Jurkat, Clone E6-1 (cell line): ENCODE results near the gene LASP1NB.
"Not testable (repeated sequence)": the region's sequence is repeated elsewhere in the genome, so short reads cannot be mapped to it uniquely, and the experiment has no call there.

Experiments
- DNase-seq: peaks from one replicate; pipeline ENCODE4 v3.0.0-alpha.2; 2011; ENCODE audit warnings: low read depth, low spot score
- H3K4me3 ChIP-seq: 2 replicates; pipeline ENCODE4 v1.5.1; 2011; ENCODE audit warnings: mild to moderate bottlenecking, low read length, control low read depth, moderate library complexity

Gene LASP1NB

DNA sequence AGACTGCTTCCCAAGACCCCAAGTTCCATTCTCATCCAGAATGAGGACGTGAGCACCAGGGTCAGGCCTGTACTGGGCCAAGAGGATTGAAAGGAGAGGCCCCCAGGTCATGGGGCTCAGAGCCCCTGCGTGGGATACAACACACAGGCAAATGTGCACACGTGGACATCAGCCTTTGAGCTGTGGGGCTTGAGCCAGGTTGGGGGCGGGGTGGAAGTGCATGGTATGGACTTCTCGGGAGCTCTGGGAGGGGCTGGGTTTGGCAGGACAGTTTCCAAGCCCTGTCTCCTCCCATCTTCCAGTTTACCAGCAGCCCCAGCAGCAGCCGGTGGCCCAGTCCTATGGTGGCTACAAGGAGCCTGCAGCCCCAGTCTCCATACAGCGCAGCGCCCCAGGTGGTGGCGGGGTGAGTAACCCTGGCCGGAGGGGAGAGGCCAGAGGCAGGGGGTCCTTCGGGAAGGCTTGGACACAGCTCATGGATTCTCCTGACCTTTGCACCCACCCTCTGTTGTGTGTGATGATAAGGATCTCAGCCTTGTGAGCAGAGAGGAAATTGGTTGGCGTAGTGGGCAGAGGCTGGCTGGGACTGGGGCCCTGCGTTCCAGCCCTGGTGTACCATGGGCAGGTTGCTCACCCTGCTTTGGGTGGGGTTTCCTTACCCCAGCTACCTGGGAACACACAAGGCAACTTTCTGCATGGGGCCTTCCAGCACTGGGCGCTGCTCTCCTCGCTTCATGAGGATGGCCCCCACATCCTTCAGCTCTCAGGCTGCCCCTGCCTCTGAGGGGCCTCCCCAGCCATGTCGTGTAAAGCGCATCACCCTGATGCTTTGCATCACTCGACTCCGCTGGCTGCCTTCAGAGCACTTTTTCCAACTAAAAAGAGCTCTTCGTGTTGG, 10.4 kb upstream of the LASP1NB start:
- no peak for DNase-seq
- no peak overlapping the region for H3K4me3 ChIP-seq

DNA sequence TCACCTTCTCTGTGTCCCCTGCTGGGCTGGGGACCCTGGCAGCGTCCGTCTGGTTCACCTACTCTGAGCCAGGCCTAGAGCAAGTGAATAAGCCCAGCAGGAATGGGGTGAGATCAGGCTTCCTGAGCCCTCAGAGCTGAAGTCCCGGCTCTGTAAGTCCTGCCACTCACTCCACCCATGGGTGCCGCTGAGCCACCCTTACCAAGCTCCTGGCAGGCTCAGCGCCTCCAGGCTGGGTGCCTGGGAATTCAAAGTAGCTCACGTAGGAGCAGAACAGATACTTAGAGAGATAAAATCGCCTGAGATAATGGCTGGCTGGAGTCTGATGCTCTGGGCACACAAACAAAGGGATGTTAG, 9.8 kb upstream of the LASP1NB start:
- no peak overlapping the region for H3K4me3 ChIP-seq
- no peak for DNase-seq

DNA sequence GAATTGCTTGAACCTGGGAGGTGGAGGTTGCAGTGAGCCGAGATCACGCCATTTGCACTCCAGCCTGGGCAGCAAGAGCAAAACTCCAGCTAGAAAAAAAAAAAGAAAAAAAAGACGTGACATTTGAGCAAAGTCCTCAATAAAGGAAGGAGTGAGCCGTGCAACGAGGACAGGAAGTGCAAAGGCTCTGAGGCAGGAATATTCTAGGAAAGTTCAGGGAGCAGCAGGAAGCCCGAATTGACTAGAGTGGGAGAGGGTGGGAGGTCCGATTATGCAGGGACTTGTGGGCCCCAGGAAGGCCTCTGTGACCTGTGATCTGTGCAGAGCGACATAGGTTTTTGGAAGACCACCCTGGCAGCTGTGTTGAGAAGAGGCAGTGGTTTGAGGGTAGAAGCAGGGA, 8.6 kb upstream of the LASP1NB start:
- no peak overlapping the region for H3K4me3 ChIP-seq
- DNase-seq = no peak

GRCh38 chr17:38917259-38917658, 8.2 kb upstream of the LASP1NB start:
- no peak overlapping the region for H3K4me3 ChIP-seq
- DNase-seq = no peak

DNA sequence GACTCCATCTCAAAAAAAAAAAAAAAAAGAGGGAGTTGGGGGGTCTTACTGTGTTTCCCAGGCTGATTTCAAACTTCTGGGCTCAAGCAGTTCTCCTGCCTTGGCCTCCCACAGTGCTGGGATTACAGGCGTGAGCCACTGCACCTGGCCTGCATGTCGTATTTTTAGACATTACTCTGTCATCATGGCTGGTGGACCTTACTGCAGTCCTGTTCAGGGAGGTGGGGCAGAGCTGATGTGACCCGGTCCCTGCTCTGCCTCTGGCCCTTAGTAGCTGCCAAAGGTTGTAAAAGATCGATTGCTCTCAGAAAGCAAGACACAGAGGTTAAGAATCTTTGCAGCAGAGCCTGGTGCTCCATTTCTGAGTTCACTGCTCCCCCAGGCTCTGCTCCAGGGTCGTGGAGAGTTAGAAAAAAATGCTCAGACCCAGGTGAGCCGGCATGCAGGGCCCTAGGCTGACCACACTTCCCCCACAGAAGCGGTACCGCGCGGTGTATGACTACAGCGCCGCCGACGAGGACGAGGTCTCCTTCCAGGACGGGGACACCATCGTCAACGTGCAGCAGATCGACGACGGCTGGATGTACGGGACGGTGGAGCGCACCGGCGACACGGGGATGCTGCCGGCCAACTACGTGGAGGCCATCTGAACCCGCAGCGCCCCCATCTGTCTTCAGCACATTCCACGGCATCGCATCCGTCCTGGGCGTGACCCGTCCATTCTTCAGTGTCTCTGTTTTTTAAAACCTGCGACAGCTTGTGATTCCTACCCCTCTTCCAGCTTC, 7.1 kb upstream of the LASP1NB start:
- DNase-seq = no peak
- H3K4me3 ChIP-seq = no peak overlapping the region

DNA sequence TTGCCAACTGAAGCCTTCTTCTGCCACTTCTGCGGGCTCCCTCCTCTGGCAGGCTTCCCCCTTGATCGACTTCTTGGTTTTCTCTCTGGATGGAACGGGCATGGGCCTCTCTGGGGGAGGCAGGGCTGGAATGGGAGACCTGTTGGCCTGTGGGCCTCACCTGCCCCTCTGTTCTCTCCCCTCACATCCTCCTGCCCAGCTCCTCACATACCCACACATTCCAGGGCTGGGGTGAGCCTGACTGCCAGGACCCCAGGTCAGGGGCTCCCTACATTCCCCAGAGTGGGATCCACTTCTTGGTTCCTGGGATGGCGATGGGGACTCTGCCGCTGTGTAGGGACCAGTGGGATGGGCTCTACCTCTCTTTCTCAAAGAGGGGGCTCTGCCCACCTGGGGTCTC, 6.5 kb upstream of the LASP1NB start:
- no peak for DNase-seq
- H3K4me3 ChIP-seq = no peak overlapping the region

GRCh38 chr17:38919316-38920078, 5.9 kb upstream of the LASP1NB start:
- H3K4me3 ChIP-seq = no peak overlapping the region
- DNase-seq = no peak

GRCh38 chr17:38920374-38921291, 4.8 kb upstream of the LASP1NB start:
- no peak for DNase-seq
- no peak overlapping the region for H3K4me3 ChIP-seq

GRCh38 chr17:38921756-38922411, 3.5 kb upstream of the LASP1NB start:
- DNase-seq = no peak
- no peak overlapping the region for H3K4me3 ChIP-seq

DNA sequence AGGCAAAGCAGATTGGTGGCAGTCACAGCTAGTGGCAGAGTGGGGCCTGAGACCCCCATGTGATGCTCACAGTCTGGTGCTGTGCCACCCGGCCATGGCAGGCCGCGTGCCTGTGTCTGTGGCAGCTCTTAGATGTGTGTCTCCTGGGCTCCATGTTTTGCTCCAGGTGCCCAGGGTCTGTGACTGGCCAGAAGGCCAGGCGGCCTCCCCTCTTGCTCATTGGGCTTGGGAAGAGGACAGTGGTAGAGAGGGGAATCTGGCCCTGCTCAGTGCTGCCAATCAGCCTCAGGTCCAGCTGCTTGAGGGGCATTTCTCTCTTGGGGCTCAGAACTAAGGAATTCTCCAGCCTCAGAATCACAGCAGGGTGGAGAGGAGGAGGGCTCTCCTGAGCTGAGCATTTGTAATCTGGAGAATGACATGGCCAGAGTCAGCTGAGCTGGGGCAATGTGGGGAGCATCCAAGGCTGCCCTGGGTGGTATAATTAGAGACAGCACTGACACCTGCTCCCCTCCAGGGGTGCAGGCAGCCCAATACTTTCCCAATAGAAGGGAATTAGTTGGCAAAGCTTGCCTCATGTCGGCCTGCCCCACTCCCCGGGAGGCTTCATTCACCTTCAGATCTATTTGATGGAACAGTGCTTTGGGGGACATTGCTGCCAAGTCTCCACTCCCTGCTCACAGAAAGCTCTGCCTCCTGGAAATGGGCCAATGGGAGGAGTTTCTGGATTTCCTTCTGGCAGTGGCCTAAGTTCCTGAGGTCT, 2.7 kb upstream of the LASP1NB start:
- DNase-seq = no peak

GRCh38 chr17:38926293-38927070, 1.1 kb downstream of the LASP1NB start:
- no peak overlapping the region for H3K4me3 ChIP-seq
- peak; percentile 86 for DNase-seq

More for the DNA sequence above, 2.7 kb upstream of the LASP1NB start:
- no peak overlapping the region for H3K4me3 ChIP-seq

DNA sequence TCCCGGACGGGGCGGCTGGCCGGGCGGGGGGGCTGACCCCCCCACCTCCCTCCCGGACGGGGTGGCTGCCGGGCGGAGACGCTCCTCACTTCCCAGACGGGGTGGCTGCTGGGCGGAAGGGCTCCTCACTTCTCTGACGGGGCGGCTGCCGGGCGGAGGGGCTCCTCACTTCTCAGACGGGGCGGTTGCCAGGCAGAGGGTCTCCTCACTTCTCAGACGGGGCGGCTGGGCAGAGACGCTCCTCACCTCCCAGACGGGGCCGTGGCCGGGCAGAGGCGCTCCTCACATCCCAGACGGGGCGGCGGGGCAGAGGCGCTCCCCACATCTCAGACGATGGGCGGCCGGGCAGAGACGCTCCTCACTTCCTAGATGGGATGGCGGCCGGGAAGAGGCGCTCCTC, 5.4 kb downstream of the LASP1NB start:
- not testable (repeated sequence) for H3K4me3 ChIP-seq, DNase-seq

GRCh38 chr17:38933962-38934361, 8.5 kb downstream of the LASP1NB start:
- not testable (repeated sequence) for DNase-seq, H3K4me3 ChIP-seq

- no peak overlapping the region for H3K4me3 ChIP-seq
- DNase-seq = no peak
Observed at GRCh38 chr17:38939987-38940386, 14.6 kb downstream of the LASP1NB start.

- no peak for DNase-seq
- H3K4me3 ChIP-seq = no peak overlapping the region
Observed at GRCh38 chr17:38940404-38940803, 15.0 kb downstream of the LASP1NB start.

- no peak for DNase-seq
- no peak overlapping the region for H3K4me3 ChIP-seq
Observed at GRCh38 chr17:38942696-38943334, 17.4 kb downstream of the LASP1NB start.
